Pulmonary artery endothelial cell (primary cell): ENCODE results near the gene RPL36. TPM values are rescaled to one million over a fixed set of nuclear protein-coding genes. Genes with fewer than 3 reads are reported as not detected.
"Not testable (repeated sequence)": the region's sequence is repeated elsewhere in the genome, so short reads cannot be mapped to it uniquely, and the experiment has no call there.

Source experiments
- DNase-seq: peaks from one replicate; pipeline ENCODE4 v3.0.0-alpha.2; 2011; ENCODE audit warnings: low read depth, low spot score
- total RNA-seq: library from RNA; depleted of rRNA; stranded (reverse); fragments of >200 nt; gene quantifications from 2 replicates; pipeline ENCODE4 v1.2.3, GENCODE V29; 2014

RPL36 gene
- total RNA-seq, 1 donor from 2014 or later, result 866 TPM

GRCh38 chr19:5673752-5674151 lies 16.3 kb upstream of the RPL36 start:
- no peak for DNase-seq

- no peak for DNase-seq
Measured at GRCh38 chr19:5674714-5675113, 15.4 kb upstream of the RPL36 start.

DNA sequence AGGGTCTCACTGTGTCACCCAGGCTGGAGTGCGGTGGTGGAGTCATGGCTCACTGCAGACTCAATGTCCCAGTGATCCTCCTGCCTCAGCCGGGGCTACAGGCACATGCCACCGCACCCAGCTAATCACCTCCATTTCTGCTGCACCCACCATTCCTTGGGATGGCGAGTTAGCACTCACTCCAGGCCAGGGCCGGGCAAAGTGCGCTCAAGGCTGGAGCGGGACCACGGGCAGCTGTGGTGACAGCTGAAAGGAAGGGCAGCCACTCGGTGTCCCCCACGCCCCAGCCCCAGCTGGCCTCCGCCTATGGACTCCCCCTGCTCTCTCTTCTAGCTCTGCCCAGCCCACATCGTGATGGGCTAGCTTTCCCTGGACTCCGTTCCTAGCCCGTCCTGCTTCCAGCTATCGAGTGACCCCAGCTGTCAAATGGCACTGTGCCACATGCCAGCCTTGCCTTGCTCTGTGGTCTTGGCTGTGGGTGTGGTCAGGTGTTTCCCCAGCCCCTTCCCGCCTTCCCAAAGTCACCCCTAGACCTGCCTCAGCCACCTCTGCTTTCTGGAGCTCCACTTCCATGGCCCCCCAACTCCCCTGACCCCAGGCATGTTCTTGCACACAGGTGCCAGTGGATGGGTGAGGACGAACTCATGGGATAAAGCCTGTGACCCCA lies 13.9 kb upstream of the RPL36 start:
- no peak for DNase-seq

DNA sequence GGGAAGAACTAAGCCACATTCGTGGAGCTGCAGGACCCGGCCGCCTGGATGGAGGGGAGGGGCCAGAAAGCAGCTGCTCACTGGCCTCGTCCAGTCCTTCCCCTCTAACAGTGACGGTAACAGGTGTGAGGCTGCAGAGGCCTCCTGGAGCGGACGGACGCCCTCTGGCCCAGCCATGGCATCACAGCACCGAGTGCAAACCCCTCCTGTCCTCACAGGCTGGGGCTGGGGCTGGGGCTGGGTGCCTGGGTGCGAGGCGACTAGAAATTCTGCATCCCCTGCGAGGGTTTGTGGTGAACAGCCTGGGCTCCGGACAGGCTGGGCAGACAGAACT lies 13.4 kb upstream of the RPL36 start:
- DNase-seq, result no peak

- DNase-seq, result no peak
Measured at GRCh38 chr19:5677136-5677535, 13.0 kb upstream of the RPL36 start.

- DNase-seq, result no peak
Measured at GRCh38 chr19:5677580-5677979, 12.5 kb upstream of the RPL36 start.

DNA sequence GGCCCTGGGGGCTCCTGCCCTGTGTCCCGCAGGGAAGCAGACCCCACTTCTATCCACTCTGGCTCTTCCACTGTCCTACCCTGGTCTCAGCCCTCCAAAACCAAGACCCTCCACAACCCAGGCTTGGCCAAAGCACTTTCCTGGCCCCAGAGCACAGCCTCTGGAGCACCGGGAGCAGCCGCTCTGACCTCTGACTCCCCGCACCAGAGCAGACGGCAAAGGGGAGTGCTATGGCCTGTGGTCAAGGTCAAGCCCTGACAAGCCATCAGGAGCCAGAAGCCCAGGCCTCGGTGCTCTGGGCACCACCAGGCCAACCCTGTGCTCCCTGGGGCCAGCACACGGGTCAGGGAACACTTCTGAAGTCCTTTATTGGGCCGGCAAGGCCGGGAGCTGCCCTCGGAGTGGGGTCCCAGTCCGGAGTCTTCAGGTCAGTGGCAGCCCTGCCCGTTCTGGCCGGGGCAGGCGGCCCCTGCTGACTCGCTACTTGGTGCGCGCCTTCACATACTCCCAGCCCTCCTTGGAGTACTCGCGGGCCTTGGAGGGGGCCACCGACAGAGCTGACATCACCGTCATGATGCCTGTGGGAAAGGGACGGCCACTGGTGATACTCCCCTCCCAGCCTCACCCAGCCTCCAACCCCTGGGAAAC lies 11.9 kb upstream of the RPL36 start:
- no peak for DNase-seq

GRCh38 chr19:5679289-5680083 lies 10.6 kb upstream of the RPL36 start:
- no peak for DNase-seq

- DNase-seq, result no peak
Measured at GRCh38 chr19:5680084-5680436, 10.0 kb upstream of the RPL36 start.

DNA sequence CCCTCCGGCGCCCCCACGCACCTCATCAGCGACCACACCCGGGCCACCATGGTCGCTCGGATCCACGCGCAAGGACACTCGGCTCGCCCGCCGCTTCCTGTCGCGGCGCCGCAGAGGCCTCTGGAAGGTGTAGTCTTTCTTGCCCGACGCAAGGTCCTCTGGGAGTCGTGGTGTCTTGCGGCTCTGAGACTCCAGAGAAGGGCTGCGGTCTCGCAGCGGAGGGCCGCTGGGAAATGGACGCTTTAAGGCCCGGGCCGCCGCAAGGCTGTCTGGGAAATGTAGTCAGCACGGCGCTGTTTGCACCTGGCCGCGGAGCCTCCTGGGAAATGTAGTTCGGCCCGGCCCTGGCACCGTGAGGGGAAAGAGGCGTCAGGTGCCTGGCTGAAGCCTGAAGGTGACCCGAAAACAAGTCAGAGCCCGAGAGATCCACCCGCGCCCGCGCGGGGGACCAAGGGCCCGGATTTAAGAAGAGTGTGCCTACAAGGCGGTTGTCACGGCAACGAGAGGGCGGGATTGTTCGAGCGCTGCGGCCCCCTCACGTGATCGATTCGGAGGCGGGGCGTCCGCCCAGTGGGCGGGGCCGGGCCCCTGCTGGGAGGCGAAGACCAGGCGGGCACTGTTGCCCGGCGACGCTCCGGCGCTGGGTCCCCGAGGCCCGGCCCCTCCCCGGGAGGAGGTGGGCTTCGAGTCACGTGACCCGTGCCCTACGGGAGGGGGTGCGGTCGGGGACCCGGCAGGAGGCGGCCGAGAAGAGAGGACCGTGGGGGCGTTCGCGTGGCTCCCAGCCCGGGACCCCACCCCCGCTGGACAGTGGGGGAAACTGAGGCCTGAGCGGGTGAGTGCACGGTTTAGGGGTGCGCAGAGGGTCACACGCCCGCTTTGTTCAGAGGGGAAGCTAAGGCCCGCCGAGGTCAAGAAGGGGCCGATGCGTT lies 9.4 kb upstream of the RPL36 start, which contains the start of the genes HSD11B1L and MICOS13:
TSS of gene HSD11B1L (plus strand) at position 591 of the 932 bp plus-strand sequence. CDS start 3,806 bp downstream, outside the sequence.
TSS of gene MICOS13 (minus strand) at position 80 of the 932 bp plus-strand sequence. CDS start at position 50, 30 bp downstream.
- DNase-seq, result peak; percentile 95

- no peak for DNase-seq
Measured at GRCh38 chr19:5681391-5682106, 8.5 kb upstream of the RPL36 start.

GRCh38 chr19:5682107-5682482 lies 8.0 kb upstream of the RPL36 start:
- no peak for DNase-seq

DNA sequence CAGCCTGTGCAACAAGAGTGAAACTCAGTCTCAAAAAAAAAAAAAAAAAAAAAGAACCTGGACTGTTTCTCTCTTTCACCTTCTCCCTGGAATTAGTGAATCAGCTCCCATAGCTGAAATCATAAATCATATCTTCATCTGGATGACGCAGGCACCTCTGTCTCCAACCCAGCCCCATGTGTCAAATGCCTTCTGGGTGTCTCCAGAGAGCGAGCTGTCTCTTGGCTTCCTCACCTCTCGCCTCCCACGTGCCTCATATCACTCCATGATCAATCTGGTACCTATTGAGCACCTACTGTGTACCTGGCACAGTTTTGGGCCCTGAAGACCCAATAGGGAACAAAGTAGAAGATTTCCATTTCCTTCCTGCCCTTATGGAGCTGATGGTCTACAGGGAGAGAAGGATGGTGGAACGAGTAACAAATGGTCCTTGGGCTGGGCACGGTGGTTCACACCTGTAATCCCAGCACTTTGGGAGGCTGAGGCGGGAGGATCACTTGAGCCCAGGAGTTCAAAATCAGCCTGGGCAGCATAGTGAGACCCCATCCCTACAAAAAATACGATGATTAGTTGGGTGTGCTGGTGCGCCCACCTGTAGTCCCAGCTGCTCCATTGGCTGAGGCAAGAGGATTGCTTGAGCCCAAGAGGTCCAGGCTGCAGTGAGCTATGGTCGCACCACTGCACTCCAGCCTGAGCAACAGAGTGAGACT lies 6.8 kb upstream of the RPL36 start:
- no peak for DNase-seq

DNA sequence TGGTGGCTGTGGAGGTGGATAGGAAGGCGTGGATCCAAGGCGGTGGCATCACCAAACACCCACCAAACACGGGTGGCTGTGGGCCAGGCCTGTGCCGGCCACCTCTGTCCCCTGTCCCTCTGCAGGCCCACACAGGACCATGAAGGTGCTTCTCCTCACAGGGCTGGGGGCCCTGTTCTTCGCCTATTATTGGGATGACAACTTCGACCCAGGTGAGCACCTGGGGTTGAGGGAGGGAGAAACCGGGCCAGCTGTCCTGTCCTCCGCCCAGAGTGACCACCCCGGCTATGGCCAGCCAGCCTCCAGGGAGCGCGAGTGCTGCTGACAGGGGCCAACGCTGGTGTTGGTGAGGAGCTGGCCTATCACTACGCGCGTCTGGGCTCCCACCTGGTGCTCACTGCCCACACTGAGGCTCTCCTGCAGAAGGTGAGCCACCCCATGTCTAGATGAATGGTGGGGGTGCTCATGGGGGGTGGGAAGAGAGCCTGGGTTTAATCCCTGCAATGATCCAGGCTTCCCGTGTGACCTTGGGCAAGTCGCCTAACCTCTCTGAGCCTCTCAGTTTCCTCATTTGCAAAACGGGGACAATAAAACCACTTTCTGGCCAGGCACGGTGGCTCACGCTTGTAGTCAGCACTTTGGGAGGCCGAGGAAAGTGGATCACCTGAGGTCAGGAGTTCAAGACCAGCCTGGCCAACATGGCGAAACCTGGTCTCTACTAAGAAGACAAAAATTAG lies 5.2 kb upstream of the RPL36 start:
- DNase-seq, result no peak

- DNase-seq, result no peak
Measured at GRCh38 chr19:5686326-5686646, 3.8 kb upstream of the RPL36 start.

DNA sequence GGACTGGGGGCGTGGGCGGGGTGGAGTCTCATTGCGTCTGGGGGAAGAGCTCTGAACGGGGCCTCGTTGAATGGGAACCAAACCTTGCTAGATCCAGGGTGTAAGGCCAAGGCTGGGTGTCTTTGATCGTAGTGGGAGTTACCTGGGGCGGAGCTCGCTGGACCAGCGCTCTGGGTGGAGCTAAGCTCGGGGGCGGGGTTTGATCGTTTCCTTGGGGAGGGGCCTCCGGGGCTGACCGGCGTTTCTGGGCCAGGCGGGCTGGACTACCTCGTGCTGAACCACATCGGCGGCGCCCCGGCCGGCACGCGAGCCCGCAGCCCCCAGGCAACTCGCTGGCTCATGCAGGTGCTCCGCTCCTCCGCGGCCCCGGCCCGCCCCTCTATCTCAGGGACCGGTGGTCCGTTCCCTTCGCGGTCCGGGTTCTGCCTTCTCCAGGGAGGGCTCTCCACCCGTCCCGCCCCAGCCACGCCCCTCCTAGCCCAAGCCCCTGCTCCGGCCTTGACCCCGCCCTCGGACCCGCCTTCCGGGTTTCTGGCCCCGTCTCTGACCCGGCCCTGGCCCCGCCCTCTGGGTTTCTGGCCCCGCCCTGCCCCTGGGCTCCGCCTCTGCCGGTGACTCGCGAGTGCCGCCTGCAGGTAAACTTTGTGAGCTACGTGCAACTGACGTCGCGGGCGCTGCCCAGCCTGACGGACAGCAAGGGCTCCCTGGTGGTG lies 3.3 kb upstream of the RPL36 start:
- DNase-seq, result peak; percentile 56

DNA sequence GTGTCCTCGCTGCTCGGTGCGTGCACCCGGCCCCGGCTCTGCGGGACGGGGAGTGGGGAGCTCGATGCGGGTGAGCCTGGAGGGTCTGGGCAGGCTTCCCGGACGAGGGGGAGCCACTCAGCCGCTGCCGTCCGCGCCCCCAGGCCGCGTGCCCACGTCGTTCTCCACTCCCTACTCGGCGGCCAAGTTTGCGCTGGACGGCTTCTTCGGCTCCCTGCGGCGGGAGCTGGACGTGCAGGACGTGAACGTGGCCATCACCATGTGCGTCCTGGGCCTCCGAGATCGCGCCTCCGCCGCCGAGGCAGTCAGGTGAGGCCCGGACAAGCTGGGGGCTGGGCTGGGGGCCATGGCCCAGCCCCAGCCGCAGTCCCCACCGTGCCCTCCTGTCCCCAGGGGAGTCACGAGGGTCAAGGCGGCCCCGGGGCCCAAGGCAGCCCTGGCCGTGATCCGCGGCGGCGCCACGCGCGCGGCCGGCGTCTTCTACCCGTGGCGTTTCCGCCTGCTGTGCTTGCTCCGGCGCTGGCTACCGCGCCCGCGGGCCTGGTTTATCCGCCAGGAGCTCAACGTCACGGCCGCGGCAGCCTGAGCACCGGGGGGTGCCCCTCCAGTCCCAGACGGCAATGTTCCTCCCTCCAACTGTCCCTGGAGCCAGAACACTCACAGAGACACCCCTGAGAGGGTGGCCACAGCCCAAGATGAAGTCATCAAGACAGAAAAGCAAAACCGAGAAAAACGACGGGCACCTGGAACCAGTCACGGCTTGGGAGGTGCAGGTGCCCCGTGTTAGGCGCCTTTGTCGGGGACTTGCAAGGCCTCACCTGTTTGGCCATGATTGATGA lies 2.5 kb upstream of the RPL36 start:
- DNase-seq, result no peak

DNA sequence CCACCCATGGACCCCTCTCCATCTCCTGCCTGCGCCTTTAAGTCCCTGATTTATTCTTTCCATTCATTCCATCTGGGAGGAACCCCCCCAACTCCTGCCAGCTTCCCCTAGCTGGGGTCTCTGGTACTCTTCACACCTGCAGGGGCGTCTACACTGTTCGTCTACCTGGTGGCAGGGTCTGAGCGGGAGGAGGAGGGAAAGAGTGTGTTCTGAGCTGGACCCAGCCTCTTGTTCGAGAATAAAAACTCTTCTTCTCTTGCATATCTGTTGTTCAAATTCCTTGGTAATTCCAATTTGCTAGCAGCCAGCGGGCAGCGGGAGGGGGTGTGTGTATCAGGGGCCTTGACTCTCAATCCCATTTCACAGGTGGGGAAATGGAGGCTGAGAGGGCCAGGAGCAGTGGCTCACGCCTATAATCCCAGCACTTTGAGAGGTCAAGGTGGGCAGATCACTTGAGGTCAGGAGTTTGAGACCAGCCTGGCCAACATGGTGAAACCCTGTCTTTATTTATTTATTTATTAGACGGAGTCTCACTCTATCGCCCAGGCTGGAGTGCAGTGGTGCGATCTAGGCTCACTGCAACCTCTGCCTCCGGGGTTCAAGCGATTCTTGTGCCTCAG lies 1.7 kb upstream of the RPL36 start:
- DNase-seq, result not testable (repeated sequence)
